ENCODE results near the gene MEPE.

GRCh38 chr4:87783781-87784180 is 49.0 kb upstream of the MEPE start:
- no peak for TF ChIP-seq CTCF (IDR thresholded peaks at IDR 0.05 in 8 of 11, conservative IDR thresholded peaks at IDR 0.05 in 3 of 11)
- TF ChIP-seq POLR2A (IDR thresholded peaks at IDR 0.05), result no peak

Measured in spleen (tissue), 7 donors.